Right lobe of liver (tissue), 4 donors: ENCODE measurements around the gene HTD2.

ENCODE experiments used
- CTCF ChIP-seq, 4 donors: fragments of 200-600 bp in 3 of 4; fragments of 450-650 bp in 1 of 4; IDR thresholded peaks; one replicate each; pipeline versions ENCODE4 v1.5.1 to v1.8.0; 2016 to 2022; ENCODE audit warnings: antibody characterized with exemption in 4 of 4, mild to moderate bottlenecking in 2 of 4
- POLR2A ChIP-seq: fragments of 450-650 bp; IDR thresholded peaks from one replicate; pipeline ENCODE4 v1.6.1; 2017; ENCODE audit warnings: antibody characterized with exemption, mild to moderate bottlenecking
- donor health status: DM: no; HTN: no; CAD: no.
- donor health status: DM: no; HTN: no; CAD: no.
- donor health status: DM: no; HTN: yes; CAD: no.

GRCh38 chr3:58271901-58272501, 34.3 kb upstream of the HTD2 start:
- no peak for TF ChIP-seq CTCF (IDR thresholded peaks at IDR 0.05)
- TF ChIP-seq POLR2A, result no peak
